ENCODE results near the gene RAD51B.

Gene RAD51B

GRCh38 chr14:68154275-68154674 lies 334.7 kb downstream of the RAD51B start:
- no peak for DNase-seq

GRCh38 chr14:68157971-68158371 lies 338.4 kb downstream of the RAD51B start:
- DNase-seq, result no peak

GRCh38 chr14:68158640-68159039 lies 339.1 kb downstream of the RAD51B start:
- no peak for DNase-seq

GRCh38 chr14:68159701-68160633 lies 340.4 kb downstream of the RAD51B start:
- no peak for DNase-seq

- no peak for DNase-seq
These were observed 341.4 kb downstream of the RAD51B start for GRCh38 chr14:68160779-68161546.

- no peak for DNase-seq
These were observed 343.3 kb downstream of the RAD51B start for GRCh38 chr14:68162887-68163286.

- DNase-seq, result no peak
These were observed 345.1 kb downstream of the RAD51B start for GRCh38 chr14:68164711-68165113.

DNA sequence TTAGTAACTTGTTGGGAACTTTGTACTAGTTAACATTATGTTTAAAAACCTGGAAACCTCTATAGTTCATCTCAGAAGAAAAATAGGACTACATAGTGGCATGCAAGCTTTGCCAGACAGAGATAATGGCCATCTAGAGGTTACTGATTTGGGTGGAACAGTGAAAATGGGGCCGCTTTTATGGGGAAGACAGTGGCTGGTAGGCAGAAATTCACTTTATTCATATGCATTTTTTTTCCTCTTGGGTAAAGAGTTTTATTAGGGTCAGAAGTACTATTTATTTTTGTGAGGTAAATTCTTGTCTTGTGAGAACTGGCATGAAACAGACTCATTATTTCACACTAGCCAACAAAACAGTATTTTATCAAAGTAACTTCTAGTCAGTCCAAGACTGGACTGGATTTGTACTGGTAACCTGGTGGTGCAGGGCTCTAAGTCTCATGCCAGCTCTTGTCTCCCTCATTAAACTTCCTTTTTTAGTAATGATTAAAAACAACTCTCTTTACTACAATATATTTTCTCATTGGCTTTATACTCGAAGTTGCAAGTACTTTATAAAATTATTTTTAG lies 345.8 kb downstream of the RAD51B start:
- no peak for DNase-seq

- no peak for DNase-seq
These were observed 347.3 kb downstream of the RAD51B start for GRCh38 chr14:68166731-68167382.

GRCh38 chr14:68167383-68168087 lies 348.0 kb downstream of the RAD51B start:
- DNase-seq, result no peak

DNA sequence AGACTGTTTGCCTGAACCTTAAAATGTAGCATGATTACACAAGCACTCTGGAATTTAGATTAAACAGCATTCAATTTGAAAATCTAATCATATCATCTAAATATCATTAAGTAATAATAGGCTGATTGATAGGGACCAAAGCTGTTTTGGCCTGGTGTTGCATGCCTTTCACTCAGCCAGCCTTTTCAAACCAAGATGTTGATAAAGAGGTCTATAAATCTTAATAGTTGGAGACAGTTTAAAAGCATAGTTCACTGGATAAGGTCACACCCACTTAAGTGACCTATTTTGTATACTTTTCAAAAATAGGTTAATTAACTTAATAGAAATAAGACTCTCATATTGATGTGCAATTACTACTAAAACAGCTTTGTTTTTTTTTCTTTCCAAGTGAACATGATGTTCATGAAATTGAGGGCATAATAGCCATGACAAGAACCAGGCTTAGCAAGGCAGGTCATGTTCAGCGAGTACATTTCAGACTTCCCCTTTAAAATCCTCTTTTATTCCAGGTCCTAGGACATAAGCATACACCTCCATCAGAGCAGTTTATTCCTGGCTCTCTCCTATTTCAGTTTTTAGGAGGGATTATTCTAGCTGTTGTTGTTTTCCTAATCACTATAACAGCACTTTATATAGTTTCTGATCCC lies 349.0 kb downstream of the RAD51B start:
- no peak for DNase-seq

GRCh38 chr14:68172216-68172615 lies 352.6 kb downstream of the RAD51B start:
- no peak for DNase-seq

- no peak for DNase-seq
These were observed 353.0 kb downstream of the RAD51B start for GRCh38 chr14:68172627-68173026.

- no peak for DNase-seq
These were observed 353.8 kb downstream of the RAD51B start for GRCh38 chr14:68173227-68173972.

DNA sequence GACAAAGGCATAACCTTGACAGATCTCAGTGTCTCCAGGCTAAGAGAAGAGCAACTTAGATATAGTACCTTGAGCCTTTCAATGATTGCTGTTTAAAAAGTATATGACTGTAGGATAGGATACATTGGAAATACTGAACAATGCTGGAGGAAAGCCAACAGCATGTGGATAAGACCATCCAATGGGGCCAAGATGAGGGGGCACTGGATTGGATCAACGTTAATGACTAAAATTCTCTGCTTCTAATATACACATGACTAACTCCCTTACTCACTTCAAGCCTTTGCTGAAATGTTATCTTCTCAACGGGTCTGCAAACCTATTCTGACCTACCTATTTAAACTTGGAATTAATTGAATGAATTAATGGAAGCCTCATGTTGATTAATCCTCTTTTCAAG lies 354.9 kb downstream of the RAD51B start:
- no peak for DNase-seq

DNA sequence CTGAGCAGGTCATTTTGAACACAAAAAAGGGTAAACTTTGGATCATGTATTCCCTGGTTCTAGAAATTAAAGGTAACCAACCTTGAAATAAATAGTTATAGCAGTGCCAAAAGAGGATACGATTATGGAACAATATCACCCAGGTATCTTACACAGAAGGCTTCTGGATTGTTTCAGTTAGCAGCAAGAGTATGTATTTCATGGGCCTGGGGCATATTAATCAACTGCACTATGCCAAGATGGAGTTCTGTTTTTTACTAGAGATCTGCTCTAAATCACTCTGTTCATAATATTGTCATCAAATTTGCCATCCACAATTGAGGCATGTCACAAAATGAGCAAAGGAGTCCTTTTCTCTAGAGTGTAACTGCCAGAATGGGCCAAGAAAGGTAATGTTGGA lies 357.1 kb downstream of the RAD51B start:
- DNase-seq, result no peak

DNA sequence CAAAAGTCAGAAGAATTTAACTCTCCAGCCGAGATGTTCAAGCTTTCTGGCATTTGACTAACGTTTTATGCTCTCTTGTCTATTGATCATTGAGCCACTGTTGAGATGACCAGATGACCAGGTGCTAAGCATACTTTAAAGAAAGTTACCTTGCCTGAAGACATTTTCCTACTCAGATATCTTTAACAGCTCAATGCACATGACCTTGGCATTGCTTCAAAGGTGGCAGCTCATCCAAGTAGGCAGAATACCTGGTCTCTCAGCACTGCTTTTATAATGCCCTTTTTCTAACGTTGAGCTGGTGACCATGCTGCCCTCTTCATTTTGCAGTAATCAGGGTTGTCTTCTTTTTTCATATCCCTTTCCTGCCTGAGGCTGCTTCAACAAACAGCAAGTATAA lies 358.1 kb downstream of the RAD51B start:
- DNase-seq, result no peak

- DNase-seq, result no peak
These were observed 358.7 kb downstream of the RAD51B start for GRCh38 chr14:68178282-68178681.

- DNase-seq, result no peak
These were observed 362.1 kb downstream of the RAD51B start for GRCh38 chr14:68181519-68182326.

GRCh38 chr14:68182492-68182891 lies 362.9 kb downstream of the RAD51B start:
- no peak for DNase-seq
